HepG2 (cell line): ENCODE measurements around the gene PLD1. TPM values are rescaled to one million over a fixed set of nuclear protein-coding genes. Genes with fewer than 3 reads are reported as not detected.

Experiments used
- ATAD3A ChIP-seq: sonication (generic); formaldehyde crosslinking; IDR thresholded peaks from 2 replicates; pipeline ENCODE4 v1.4.0; 2020; ENCODE audit warnings: missing genetic modification reagents
- DNMT3B ChIP-seq: conservative IDR thresholded peaks from 2 replicates; pipeline ENCODE4 v1.6.1; 2016; ENCODE audit warnings: missing biosample characterization, control low read depth
- GABPB1 ChIP-seq: IDR thresholded peaks from 2 replicates; pipeline ENCODE4 v1.6.1; 2016; ENCODE audit warnings: mild to moderate bottlenecking, missing genetic modification reagents, moderate library complexity, missing compliant biosample characterization
- GATAD2A ChIP-seq: IDR thresholded peaks from 2 replicates; pipeline ENCODE4 v1.6.1; 2016
- MAFK ChIP-seq, 2 experiments: IDR thresholded peaks in 1 of 2; conservative IDR thresholded peaks in 1 of 2; 2 replicates each; pipeline ENCODE4 v1.6.1; 2011; ENCODE audit warnings: improper control_type of control experiment in 2 of 2, low read length in 2 of 2
- MED1 ChIP-seq: sonication (generic); formaldehyde crosslinking; IDR thresholded peaks from 2 replicates; pipeline ENCODE4 v1.4.0; 2020; ENCODE audit warnings: missing genetic modification reagents
- NFE2 ChIP-seq: sonication (generic); formaldehyde crosslinking; IDR thresholded peaks from 2 replicates; pipeline ENCODE4 v1.4.0; 2020; ENCODE audit warnings: missing genetic modification reagents
- NR2F1 ChIP-seq, 2 experiments: fragments of 450-650 bp in 1 of 2; formaldehyde crosslinking in 1 of 2; IDR thresholded peaks; 2 replicates each; pipeline versions ENCODE4 v1.5.0 to v1.6.1; 2016 to 2020; ENCODE audit warnings: mild to moderate bottlenecking in 1 of 2, missing compliant biosample characterization in 1 of 2, missing genetic modification reagents in 1 of 2, moderate library complexity in 1 of 2
- NR2F2 ChIP-seq: IDR thresholded peaks from 2 replicates; pipeline ENCODE4 v1.6.1; 2012; ENCODE audit warnings: low read depth, inconsistent platforms, borderline replicate concordance
- POLR2A ChIP-seq, 2 experiments: IDR thresholded peaks; 2 replicates each; pipeline ENCODE4 v1.6.1; 2011; ENCODE audit warnings: low read depth in 2 of 2, low read length in 2 of 2, mild to moderate bottlenecking in 1 of 2, moderate library complexity in 1 of 2; ENCODE audit not compliant: insufficient read depth in 1 of 2
- THAP11 ChIP-seq: IDR thresholded peaks from 2 replicates; pipeline ENCODE4 v1.6.1; 2016; ENCODE audit warnings: missing biosample characterization, missing genetic modification reagents
- ZNF124 ChIP-seq: sonication (generic); formaldehyde crosslinking; IDR thresholded peaks from 2 replicates; pipeline ENCODE4 v1.4.0; 2020; ENCODE audit warnings: missing genetic modification reagents
- ZNF17 ChIP-seq: sonication (generic); formaldehyde crosslinking; IDR thresholded peaks from 2 replicates; pipeline ENCODE4 v1.5.0; 2020; ENCODE audit warnings: mild to moderate bottlenecking, missing genetic modification reagents
- ZNF350 ChIP-seq: sonication (generic); formaldehyde crosslinking; IDR thresholded peaks from 2 replicates; pipeline ENCODE4 v1.4.0; 2020; ENCODE audit warnings: mild to moderate bottlenecking, low read depth, missing genetic modification reagents, borderline replicate concordance
- ZNF383 ChIP-seq: sonication (generic); formaldehyde crosslinking; IDR thresholded peaks from 2 replicates; pipeline ENCODE4 v1.4.0; 2020; ENCODE audit warnings: missing genetic modification reagents, mild to moderate bottlenecking, borderline replicate concordance
- ZNF670 ChIP-seq: sonication (generic); formaldehyde crosslinking; IDR thresholded peaks from 2 replicates; pipeline ENCODE4 v1.8.0; 2022; ENCODE audit warnings: mild to moderate bottlenecking, missing genetic modification reagents, borderline replicate concordance
- ZNF788 ChIP-seq: sonication (generic); formaldehyde crosslinking; IDR thresholded peaks from 2 replicates; pipeline ENCODE4 v1.5.0; 2020; ENCODE audit warnings: mild to moderate bottlenecking, missing genetic modification reagents, borderline replicate concordance
- ZNF883 ChIP-seq: sonication (generic); formaldehyde crosslinking; IDR thresholded peaks from 2 replicates; pipeline ENCODE4 v1.5.1; 2020; ENCODE audit warnings: mild to moderate bottlenecking, missing genetic modification reagents; ENCODE audit errors: not compliant biosample characterization
- polyA plus RNA-seq, 8 experiments: library from polyadenylated mRNA; depleted of rRNA in 3 of 8; stranded (reverse) in 7 of 8; unstranded in 1 of 8; fragments of >200 nt; fragmentation: Illumina TruSeq in 4 of 8; extraction: Trizol in 4 of 8; gene quantifications; 2 replicates each; pipeline versions ENCODE4 v1.2.1 to v1.2.3, GENCODE V29; 2011 to 2016; ENCODE audit warnings: low read depth in 4 of 8, missing spikeins in 1 of 8, mixed read lengths in 1 of 8; ENCODE audit not compliant: insufficient read depth in 1 of 8
- total RNA-seq, 5 experiments: library from RNA; depleted of rRNA; stranded (reverse); fragments of >200 nt; fragmentation: Illumina TruSeq; extraction: Trizol; gene quantifications; 2 replicates each; pipeline ENCODE4 v1.2.3, GENCODE V29; 2016; ENCODE audit warnings: low read depth in 1 of 5
- TF ChIP-seq, protein P1 (sequence below): sonication (generic); formaldehyde crosslinking; IDR thresholded peaks from 2 replicates; pipeline ENCODE4 v1.8.0; 2022; ENCODE audit warnings: missing genetic modification reagents, mild to moderate bottlenecking, moderate library complexity, borderline replicate concordance
- TF ChIP-seq, protein P2 (sequence below): sonication (generic); formaldehyde crosslinking; IDR thresholded peaks from 2 replicates; pipeline ENCODE4 v1.4.0; 2020; ENCODE audit warnings: missing genetic modification reagents, low read depth, mild to moderate bottlenecking, borderline replicate concordance
- TF ChIP-seq, protein P3 (sequence below): sonication (generic); formaldehyde crosslinking; IDR thresholded peaks from 2 replicates; pipeline ENCODE4 v1.5.1; 2020; ENCODE audit warnings: mild to moderate bottlenecking, missing genetic modification reagents, moderate library complexity
- TF ChIP-seq, protein P4 (sequence below): IDR thresholded peaks from 2 replicates; pipeline ENCODE4 v1.6.1; 2016; ENCODE audit warnings: mild to moderate bottlenecking

The PLD1 gene
- total and polyA plus RNA-seq, 2 of the 13 experiments (the other 11 are each of a cell fraction or from before 2014, with no cell fraction given), result 27.1 to 59.4 TPM

DNA sequence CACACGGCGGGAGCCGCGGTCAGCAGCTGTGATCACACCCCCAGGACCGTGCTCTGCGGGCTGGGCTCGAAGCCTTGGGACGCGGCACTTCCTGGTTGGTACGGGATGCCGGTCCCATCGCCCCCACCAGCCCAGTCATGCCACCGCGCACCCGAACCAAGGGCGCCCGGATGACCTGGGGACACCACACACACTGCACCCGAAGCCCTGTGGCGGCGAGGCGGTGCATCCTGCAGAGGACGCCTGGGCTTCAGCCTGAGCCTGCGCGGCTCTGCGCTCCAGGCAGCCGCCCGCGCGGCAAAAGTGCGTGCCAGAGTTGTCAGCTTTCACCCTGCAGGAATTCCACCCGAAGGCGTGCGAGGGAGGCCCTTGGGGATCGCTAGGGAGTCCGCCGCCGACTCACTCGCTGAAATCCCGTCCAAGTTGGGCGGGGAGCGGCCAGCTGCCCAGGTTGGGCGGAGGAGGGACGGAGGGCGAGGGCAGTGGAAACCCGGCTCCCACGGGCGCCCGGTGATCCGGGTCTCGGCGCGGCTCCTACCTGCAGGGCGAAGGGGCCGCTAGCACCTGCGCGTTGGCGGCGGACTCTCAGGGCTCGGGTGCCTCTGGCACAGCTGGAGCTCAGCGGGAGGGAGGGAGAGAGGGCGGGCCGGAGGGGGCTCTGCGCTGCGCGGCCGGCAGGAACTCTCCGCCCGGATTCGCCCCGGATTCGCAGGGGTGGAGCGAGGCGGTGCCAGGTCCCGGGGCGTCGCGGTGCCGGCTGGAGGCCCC lies at the start of gene PLD1 (continued):
- TF ChIP-seq ZNF383 (CRISPR knock-in tag) (no peak), GABPB1 (CRISPR knock-in tag) (peak; percentile 74), POLR2A (IDR thresholded peaks at IDR 0.05; ENCODE audit: insufficient read depth in 1 of 2, low read depth in 2 of 2, low read length in 2 of 2) (peak in 1 of 2 experiments; percentile 75; a peak in 2 of 4 replicates), MAFK (conservative IDR thresholded peaks at IDR 0.05 in 1 of 2, IDR thresholded peaks at IDR 0.05 in 1 of 2; ENCODE audit: low read length in 2 of 2) (no peak), ZNF670 (CRISPR knock-in tag) (no peak), ZNF788 (CRISPR knock-in tag) (peak; percentile 65; the same call in 1 of the 2 replicates), MED1 (CRISPR knock-in tag) (peak; percentile 92), ZNF350 (CRISPR knock-in tag) (peak; percentile 93), ATAD3A (CRISPR knock-in tag) (no peak), NR2F2 (no peak), THAP11 (CRISPR knock-in tag) (no peak), DNMT3B (CRISPR knock-in tag) (no peak), ZNF883 (no peak), ZNF17 (CRISPR knock-in tag) (no peak; the same call in 1 of the 2 replicates), ZNF124 (CRISPR knock-in tag) (no peak), NFE2 (CRISPR knock-in tag) (no peak), NR2F1 (CRISPR knock-in tag; IDR thresholded peaks at IDR 0.05) (no peak), GATAD2A (peak; percentile 65; the same call in 1 of the 2 replicates)
- TF ChIP-seq, protein P1, sequence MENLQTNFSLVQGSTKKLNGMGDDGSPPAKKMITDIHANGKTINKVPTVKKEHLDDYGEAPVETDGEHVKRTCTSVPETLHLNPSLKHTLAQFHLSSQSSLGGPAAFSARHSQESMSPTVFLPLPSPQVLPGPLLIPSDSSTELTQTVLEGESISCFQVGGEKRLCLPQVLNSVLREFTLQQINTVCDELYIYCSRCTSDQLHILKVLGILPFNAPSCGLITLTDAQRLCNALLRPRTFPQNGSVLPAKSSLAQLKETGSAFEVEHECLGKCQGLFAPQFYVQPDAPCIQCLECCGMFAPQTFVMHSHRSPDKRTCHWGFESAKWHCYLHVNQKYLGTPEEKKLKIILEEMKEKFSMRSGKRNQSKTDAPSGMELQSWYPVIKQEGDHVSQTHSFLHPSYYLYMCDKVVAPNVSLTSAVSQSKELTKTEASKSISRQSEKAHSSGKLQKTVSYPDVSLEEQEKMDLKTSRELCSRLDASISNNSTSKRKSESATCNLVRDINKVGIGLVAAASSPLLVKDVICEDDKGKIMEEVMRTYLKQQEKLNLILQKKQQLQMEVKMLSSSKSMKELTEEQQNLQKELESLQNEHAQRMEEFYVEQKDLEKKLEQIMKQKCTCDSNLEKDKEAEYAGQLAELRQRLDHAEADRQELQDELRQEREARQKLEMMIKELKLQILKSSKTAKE (CRISPR knock-in tag), result peak; percentile 55; the same call in 1 of the 2 replicates
- TF ChIP-seq, protein P2, sequence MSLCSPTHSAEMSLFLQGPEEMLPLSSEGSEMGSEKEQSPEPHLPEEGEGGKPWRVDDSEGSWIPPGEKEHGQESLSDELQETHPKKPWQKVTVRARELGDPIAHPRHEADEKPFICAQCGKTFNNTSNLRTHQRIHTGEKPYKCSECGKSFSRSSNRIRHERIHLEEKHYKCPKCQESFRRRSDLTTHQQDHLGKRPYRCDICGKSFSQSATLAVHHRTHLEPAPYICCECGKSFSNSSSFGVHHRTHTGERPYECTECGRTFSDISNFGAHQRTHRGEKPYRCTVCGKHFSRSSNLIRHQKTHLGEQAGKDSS (CRISPR knock-in tag), result peak; percentile 67
- TF ChIP-seq, protein P3, sequence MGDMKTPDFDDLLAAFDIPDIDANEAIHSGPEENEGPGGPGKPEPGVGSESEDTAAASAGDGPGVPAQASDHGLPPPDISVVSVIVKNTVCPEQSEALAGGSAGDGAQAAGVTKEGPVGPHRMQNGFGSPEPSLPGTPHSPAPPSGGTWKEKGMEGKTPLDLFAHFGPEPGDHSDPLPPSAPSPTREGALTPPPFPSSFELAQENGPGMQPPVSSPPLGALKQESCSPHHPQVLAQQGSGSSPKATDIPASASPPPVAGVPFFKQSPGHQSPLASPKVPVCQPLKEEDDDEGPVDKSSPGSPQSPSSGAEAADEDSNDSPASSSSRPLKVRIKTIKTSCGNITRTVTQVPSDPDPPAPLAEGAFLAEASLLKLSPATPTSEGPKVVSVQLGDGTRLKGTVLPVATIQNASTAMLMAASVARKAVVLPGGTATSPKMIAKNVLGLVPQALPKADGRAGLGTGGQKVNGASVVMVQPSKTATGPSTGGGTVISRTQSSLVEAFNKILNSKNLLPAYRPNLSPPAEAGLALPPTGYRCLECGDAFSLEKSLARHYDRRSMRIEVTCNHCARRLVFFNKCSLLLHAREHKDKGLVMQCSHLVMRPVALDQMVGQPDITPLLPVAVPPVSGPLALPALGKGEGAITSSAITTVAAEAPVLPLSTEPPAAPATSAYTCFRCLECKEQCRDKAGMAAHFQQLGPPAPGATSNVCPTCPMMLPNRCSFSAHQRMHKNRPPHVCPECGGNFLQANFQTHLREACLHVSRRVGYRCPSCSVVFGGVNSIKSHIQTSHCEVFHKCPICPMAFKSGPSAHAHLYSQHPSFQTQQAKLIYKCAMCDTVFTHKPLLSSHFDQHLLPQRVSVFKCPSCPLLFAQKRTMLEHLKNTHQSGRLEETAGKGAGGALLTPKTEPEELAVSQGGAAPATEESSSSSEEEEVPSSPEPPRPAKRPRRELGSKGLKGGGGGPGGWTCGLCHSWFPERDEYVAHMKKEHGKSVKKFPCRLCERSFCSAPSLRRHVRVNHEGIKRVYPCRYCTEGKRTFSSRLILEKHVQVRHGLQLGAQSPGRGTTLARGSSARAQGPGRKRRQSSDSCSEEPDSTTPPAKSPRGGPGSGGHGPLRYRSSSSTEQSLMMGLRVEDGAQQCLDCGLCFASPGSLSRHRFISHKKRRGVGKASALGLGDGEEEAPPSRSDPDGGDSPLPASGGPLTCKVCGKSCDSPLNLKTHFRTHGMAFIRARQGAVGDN (CRISPR knock-in tag), result peak; percentile 98
- TF ChIP-seq, protein P4, sequence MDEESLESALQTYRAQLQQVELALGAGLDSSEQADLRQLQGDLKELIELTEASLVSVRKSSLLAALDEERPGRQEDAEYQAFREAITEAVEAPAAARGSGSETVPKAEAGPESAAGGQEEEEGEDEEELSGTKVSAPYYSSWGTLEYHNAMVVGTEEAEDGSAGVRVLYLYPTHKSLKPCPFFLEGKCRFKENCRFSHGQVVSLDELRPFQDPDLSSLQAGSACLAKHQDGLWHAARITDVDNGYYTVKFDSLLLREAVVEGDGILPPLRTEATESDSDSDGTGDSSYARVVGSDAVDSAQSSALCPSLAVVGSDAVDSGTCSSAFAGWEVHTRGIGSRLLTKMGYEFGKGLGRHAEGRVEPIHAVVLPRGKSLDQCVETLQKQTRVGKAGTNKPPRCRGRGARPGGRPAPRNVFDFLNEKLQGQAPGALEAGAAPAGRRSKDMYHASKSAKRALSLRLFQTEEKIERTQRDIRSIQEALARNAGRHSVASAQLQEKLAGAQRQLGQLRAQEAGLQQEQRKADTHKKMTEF (CRISPR knock-in tag), result peak; percentile 57
